ENCODE measurements around the gene OR52N4.

GRCh38 chr11:5753943-5754342 lies at the start of gene OR52N4:
- TF ChIP-seq EZH2 (optimal IDR thresholded peaks at IDR 0.05; ENCODE audit: low read depth, low read length) (no peak), EZH2phosphoT487 (IDR thresholded peaks at IDR 0.05; ENCODE audit: low read length) (no peak)
- TF ChIP-seq, protein P1, sequence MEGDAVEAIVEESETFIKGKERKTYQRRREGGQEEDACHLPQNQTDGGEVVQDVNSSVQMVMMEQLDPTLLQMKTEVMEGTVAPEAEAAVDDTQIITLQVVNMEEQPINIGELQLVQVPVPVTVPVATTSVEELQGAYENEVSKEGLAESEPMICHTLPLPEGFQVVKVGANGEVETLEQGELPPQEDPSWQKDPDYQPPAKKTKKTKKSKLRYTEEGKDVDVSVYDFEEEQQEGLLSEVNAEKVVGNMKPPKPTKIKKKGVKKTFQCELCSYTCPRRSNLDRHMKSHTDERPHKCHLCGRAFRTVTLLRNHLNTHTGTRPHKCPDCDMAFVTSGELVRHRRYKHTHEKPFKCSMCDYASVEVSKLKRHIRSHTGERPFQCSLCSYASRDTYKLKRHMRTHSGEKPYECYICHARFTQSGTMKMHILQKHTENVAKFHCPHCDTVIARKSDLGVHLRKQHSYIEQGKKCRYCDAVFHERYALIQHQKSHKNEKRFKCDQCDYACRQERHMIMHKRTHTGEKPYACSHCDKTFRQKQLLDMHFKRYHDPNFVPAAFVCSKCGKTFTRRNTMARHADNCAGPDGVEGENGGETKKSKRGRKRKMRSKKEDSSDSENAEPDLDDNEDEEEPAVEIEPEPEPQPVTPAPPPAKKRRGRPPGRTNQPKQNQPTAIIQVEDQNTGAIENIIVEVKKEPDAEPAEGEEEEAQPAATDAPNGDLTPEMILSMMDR (IDR thresholded peaks at IDR 0.05; ENCODE audit: low read length) = no peak
